GM19351 (cell line): ENCODE measurements around the gene ACP1.

ENCODE experiments used
- ATAC-seq: cut with Tn5 transposase; IDR thresholded peaks from one replicate; pipeline ENCODE4 v1.9.1; 2021; ENCODE audit warnings: mild to moderate bottlenecking, moderate library complexity; ENCODE audit not compliant: unreplicated experiment

The ACP1 gene

GRCh38 chr2:254241-254640, 10.5 kb upstream of the ACP1 start:
- ATAC-seq = no peak

- no peak for ATAC-seq
Measured at GRCh38 chr2:255195-255594, 9.6 kb upstream of the ACP1 start.

GRCh38 chr2:256094-256493, 8.7 kb upstream of the ACP1 start:
- ATAC-seq = no peak

- ATAC-seq = no peak
Measured at GRCh38 chr2:257429-257828, 7.3 kb upstream of the ACP1 start.

- ATAC-seq = no peak
Measured at GRCh38 chr2:257842-258241, 6.9 kb upstream of the ACP1 start.

GRCh38 chr2:258933-259332, 5.8 kb upstream of the ACP1 start:
- no peak for ATAC-seq

- no peak for ATAC-seq
Measured at GRCh38 chr2:259789-260331, 4.9 kb upstream of the ACP1 start.

- no peak for ATAC-seq
Measured at GRCh38 chr2:260507-261161, 4.1 kb upstream of the ACP1 start.

GRCh38 chr2:262117-262516, 2.6 kb upstream of the ACP1 start:
- no peak for ATAC-seq

GRCh38 chr2:263022-263738, 1.6 kb upstream of the ACP1 start:
- ATAC-seq = no peak

- ATAC-seq = peak; percentile 29
Measured at GRCh38 chr2:263774-264492, 814 bp upstream of the ACP1 start, which contains the start of gene SH3YL1. Gene SH3YL1, minus strand, starts transcription at chr2:264032. Its CDS starts 48 bp downstream, at chr2:263984.

GRCh38 chr2:268323-268722, 3.6 kb downstream of the ACP1 start:
- no peak for ATAC-seq

GRCh38 chr2:269356-270030, 4.7 kb downstream of the ACP1 start:
- no peak for ATAC-seq

- ATAC-seq = no peak
Measured at GRCh38 chr2:270861-271260, 6.1 kb downstream of the ACP1 start.

- ATAC-seq = no peak
Measured at GRCh38 chr2:271917-272316, 7.2 kb downstream of the ACP1 start.

GRCh38 chr2:273333-273732, 8.6 kb downstream of the ACP1 start:
- no peak for ATAC-seq

- ATAC-seq = no peak
Measured at GRCh38 chr2:274503-274902, 9.8 kb downstream of the ACP1 start.

- peak; percentile 97 for ATAC-seq
Measured at GRCh38 chr2:275466-275865, 10.7 kb downstream of the ACP1 start.

- ATAC-seq = no peak
Measured at GRCh38 chr2:278312-278926, 13.7 kb downstream of the ACP1 start.

- no peak for ATAC-seq
Measured at GRCh38 chr2:278927-279320, 14.2 kb downstream of the ACP1 start.

GRCh38 chr2:279366-279765, 14.6 kb downstream of the ACP1 start:
- no peak for ATAC-seq
